Astrocyte (in vitro differentiated cells and primary cell): ENCODE data around the gene NDUFAB1.

Experiments
- EZH2 ChIP-seq: IDR thresholded peaks from 2 replicates; pipeline ENCODE4 v1.6.1; 2012; ENCODE audit warnings: mild to moderate bottlenecking, low read length, inconsistent platforms; ENCODE audit not compliant: insufficient read depth
- TF ChIP-seq, protein P1 (sequence below): IDR thresholded peaks from 2 replicates; pipeline ENCODE4 v1.5.1; 2011; ENCODE audit warnings: low read depth, mild to moderate bottlenecking, inconsistent platforms, low read length, moderate library complexity; ENCODE audit not compliant: insufficient read depth

DNA sequence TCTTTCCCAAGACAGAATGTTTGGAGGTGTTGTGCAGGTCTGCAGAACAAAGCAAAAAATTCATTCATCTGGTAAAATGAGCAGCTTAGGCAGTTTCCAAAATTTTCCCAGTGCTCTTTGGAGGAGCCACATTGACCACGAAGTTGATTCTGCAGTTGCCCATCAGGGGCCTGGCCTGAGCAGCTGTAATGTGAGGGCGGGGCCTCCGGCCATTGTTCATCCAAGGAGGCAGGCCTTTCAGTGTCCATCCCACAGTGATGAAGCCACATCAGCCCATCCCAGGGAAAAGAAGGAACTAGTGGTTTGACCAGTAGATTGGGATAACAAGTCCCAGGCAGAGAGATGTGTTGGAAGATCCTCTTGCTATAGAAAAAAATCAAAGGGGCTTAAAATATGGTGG, 28.5 kb downstream of the NDUFAB1 start:
- TF ChIP-seq, protein P1, sequence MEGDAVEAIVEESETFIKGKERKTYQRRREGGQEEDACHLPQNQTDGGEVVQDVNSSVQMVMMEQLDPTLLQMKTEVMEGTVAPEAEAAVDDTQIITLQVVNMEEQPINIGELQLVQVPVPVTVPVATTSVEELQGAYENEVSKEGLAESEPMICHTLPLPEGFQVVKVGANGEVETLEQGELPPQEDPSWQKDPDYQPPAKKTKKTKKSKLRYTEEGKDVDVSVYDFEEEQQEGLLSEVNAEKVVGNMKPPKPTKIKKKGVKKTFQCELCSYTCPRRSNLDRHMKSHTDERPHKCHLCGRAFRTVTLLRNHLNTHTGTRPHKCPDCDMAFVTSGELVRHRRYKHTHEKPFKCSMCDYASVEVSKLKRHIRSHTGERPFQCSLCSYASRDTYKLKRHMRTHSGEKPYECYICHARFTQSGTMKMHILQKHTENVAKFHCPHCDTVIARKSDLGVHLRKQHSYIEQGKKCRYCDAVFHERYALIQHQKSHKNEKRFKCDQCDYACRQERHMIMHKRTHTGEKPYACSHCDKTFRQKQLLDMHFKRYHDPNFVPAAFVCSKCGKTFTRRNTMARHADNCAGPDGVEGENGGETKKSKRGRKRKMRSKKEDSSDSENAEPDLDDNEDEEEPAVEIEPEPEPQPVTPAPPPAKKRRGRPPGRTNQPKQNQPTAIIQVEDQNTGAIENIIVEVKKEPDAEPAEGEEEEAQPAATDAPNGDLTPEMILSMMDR, result no peak
- TF ChIP-seq EZH2, result no peak
